Ishikawa (cell line): Measurements from ENCODE around the gene NOP14.

Source experiments
- CEBPB ChIP-seq: IDR thresholded peaks from 2 replicates; pipeline ENCODE4 v1.6.1; 2012
- CREB1 ChIP-seq: IDR thresholded peaks from 2 replicates; pipeline ENCODE4 v1.6.1; 2012; ENCODE audit warnings: low read depth
- EGR1 ChIP-seq: IDR thresholded peaks from 2 replicates; pipeline ENCODE4 v1.6.1; 2012
- EP300 ChIP-seq: IDR thresholded peaks from 2 replicates; pipeline ENCODE4 v1.6.1; 2012; ENCODE audit warnings: borderline replicate concordance
- FOXM1 ChIP-seq: IDR thresholded peaks from 2 replicates; pipeline ENCODE4 v1.6.1; 2012; ENCODE audit warnings: low read depth, borderline replicate concordance
- NFIC ChIP-seq: IDR thresholded peaks from 2 replicates; pipeline ENCODE4 v1.6.1; 2012
- RAD21 ChIP-seq: IDR thresholded peaks from 2 replicates; pipeline ENCODE4 v1.6.1; 2012; ENCODE audit warnings: low read depth
- REST ChIP-seq: IDR thresholded peaks from 2 replicates; pipeline ENCODE4 v1.6.1; 2012; ENCODE audit warnings: low read depth, mild to moderate bottlenecking
- TAF1 ChIP-seq: IDR thresholded peaks from 2 replicates; pipeline ENCODE4 v1.6.1; 2012; ENCODE audit warnings: low read depth, mild to moderate bottlenecking
- TCF12 ChIP-seq: IDR thresholded peaks from 2 replicates; pipeline ENCODE4 v1.6.1; 2012; ENCODE audit warnings: low read depth
- TEAD4 ChIP-seq: IDR thresholded peaks from 2 replicates; pipeline ENCODE4 v1.6.1; 2012
- USF1 ChIP-seq: IDR thresholded peaks from 2 replicates; pipeline ENCODE4 v1.6.1; 2012
- YY1 ChIP-seq: IDR thresholded peaks from 2 replicates; pipeline ENCODE4 v1.6.1; 2012; ENCODE audit warnings: low read depth
- ZBTB7A ChIP-seq: IDR thresholded peaks from 2 replicates; pipeline ENCODE4 v1.6.1; 2012; ENCODE audit warnings: low read depth
- TF ChIP-seq, protein P1 (sequence below): IDR thresholded peaks from 2 replicates; pipeline ENCODE4 v1.6.1; 2012

NOP14 gene

DNA sequence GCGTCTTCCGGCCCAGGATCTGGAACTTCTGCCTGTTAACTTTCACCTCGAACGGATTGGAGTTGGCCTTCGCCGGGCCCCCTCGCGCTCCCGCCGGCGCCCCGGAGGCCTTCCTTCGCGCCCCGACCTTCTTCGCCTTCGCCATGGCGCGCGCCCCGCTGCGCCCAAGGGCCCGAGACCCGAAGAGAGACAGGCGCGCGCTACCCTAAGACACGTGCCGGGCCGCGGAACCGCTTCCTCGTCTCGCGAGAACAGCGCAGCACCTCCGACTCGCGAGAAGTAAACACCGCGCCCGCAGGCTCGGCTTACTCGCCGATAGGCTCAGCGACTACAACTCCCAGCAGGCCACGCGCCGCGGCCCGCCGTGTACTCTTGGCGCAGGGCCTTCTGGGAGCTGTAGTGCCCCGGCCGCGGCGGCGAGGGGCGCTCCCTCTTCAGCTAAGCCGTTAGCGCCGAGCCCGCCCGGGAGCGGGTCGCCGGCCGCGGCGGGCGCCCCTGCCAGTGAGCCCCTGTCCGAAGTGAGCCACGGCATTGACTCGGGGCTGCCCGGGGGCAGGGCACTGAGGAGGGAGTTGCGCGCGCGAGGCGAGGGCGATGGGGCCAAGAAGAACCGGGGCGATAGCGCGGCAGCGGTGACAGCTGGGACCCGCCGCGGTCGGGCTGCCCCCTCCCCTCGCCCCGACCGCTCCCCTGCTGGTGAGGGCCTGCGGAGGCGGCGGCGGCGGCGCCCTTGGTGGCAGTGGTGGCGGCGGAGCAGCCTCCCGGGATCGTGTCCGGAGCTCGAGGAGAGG is at the start of gene NOP14, which contains the start of gene GRK4:
Gene NOP14 (minus strand): TSS at position 232 of the 791 bp plus-strand sequence. CDS start 87 bp downstream, at position 145.
Gene GRK4 (plus strand): TSS at position 397 of the 791 bp plus-strand sequence. CDS start 500 bp downstream, outside the sequence.
- TF ChIP-seq FOXM1, result no peak
- peak; percentile 93 for TF ChIP-seq USF1
- peak; percentile 46 for TF ChIP-seq TEAD4
- peak; percentile 10; the same call in 1 of the 2 replicates for TF ChIP-seq EGR1
- no peak; the same call in 1 of the 2 replicates for TF ChIP-seq ZBTB7A
- no peak for TF ChIP-seq NFIC
- TF ChIP-seq EP300, result no peak
- no peak for TF ChIP-seq REST
- TF ChIP-seq, protein P1, sequence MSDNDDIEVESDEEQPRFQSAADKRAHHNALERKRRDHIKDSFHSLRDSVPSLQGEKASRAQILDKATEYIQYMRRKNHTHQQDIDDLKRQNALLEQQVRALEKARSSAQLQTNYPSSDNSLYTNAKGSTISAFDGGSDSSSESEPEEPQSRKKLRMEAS, result peak; percentile 100
- TF ChIP-seq CEBPB, result no peak; the same call in 1 of the 2 replicates
- no peak for TF ChIP-seq RAD21
- TF ChIP-seq CREB1, result peak; percentile 52; the same call in 1 of the 2 replicates
- TF ChIP-seq TCF12, result peak; percentile 56; the same call in 1 of the 2 replicates
- peak; percentile 90 for TF ChIP-seq TAF1
- peak; percentile 76 for TF ChIP-seq YY1

GRCh38 chr4:3011456-3012220 is 48.4 kb upstream of the NOP14 start:
- no peak for TF ChIP-seq TAF1
- no peak for TF ChIP-seq USF1
- TF ChIP-seq TCF12, result no peak
- no peak for TF ChIP-seq TEAD4

GRCh38 chr4:3010998-3011397 is 47.8 kb upstream of the NOP14 start:
- no peak for TF ChIP-seq TAF1
- TF ChIP-seq, protein P1, result no peak

DNA sequence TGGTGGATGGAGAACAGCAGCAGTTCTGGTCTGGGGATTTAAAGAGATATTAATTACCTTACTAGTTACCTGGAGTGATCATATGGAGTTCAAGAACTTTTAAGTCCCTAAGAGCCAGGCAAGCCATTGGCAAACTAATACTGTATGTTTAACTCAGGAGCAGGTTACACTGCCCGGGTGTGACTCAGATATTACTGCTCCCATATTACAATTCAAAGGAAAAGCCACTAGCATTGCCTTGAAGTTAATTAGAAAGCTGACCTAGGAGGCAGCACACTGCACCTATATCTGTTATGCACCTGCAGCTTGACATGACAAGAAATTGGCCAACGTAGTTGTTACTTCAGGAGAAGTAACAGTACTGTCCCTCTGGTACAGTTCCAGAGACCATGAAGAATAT is 47.4 kb upstream of the NOP14 start:
- TF ChIP-seq TCF12, result no peak
- TF ChIP-seq TEAD4, result no peak
- TF ChIP-seq REST, result no peak
- no peak for TF ChIP-seq EP300
- no peak for TF ChIP-seq CEBPB
- TF ChIP-seq, protein P1, result no peak
- no peak for TF ChIP-seq CREB1

- TF ChIP-seq FOXM1 (no peak), TEAD4 (no peak)
Observed at GRCh38 chr4:3009422-3009821, 46.2 kb upstream of the NOP14 start.

DNA sequence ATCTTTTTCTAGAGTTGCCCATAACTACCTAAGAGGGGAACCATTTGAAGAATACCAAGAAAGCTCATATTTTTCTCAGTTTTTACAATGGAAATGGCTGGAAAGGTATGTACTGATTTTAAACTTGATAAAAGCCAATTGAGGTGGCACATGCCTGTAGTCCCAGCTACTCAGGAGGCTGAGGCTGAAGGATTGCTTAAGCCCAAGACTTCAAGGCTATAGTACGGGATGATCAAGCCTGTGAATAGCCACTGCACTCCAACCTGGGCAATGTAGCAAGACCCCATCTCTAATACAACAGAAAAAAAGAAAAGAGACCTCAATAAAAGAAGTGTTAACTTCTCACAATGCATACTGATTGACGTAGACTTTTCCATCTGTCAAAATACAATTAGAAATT is 44.5 kb upstream of the NOP14 start:
- TF ChIP-seq TAF1 (no peak), NFIC (no peak), FOXM1 (no peak), ZBTB7A (no peak), CEBPB (no peak), EP300 (no peak), RAD21 (no peak), CREB1 (no peak), YY1 (no peak), EGR1 (no peak), REST (no peak), TCF12 (no peak), TEAD4 (no peak), USF1 (no peak)
- TF ChIP-seq, protein P1, result no peak
